Middle frontal gyrus (tissue), 1 donor: ENCODE measurements around the gene RNF149.
"Not testable (repeated sequence)": the region's sequence is repeated elsewhere in the genome, so short reads cannot be mapped to it uniquely, and the experiment has no call there.

Experiments
- DNase-seq: peaks from one replicate; pipeline ENCODE4 v3.0.0-alpha.2; 2015; ENCODE audit warnings: low spot score; ENCODE audit errors: extremely low spot score

The RNF149 gene

GRCh38 chr2:101308432-101309210 lies at the start of gene RNF149:
TSS of gene RNF149 (minus strand) at chr2:101308701. CDS start at chr2:101308588, 113 bp downstream.
- peak; percentile 87 for DNase-seq

DNA sequence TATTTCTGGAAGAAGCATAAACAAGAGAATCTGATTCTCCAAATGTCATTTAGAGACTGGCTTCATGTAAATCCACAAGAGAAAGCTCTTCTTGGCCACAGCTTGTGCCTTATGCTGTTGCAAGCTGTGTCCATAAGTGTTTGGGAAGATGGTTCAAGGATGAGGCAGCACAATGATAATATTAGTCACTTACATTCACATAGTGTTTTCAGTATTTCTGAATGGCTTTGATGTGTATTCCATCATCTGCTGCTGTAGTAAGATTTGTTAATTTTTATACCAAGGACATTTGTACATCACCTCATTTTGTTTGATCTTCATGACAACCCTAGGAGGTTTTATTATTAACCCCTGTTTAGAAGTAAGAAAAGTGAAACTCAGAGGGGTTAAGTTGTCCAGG lies 48.9 kb upstream of the RNF149 start:
- no peak for DNase-seq

DNA sequence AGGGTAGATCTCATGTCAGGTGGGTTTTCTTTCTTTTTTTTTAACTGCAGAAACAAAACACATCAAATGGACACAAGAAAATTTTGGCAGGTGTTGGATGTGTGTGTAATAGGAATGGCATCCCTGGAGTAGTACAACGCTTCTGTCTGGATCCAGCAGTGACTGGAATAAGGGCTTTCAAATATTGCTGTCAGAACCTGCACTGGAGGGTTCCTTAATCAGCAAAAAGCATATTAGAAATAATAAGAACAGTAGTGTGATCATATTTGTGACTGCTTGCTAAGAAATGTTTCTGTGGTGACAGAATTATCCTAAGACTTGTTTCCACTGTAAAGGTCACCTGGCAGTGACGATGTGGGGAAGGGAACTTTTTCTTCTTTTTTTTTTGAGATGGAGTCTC lies 48.0 kb upstream of the RNF149 start:
- DNase-seq: no peak

GRCh38 chr2:101356055-101356454 lies 47.6 kb upstream of the RNF149 start:
- no peak for DNase-seq

- DNase-seq: no peak
Observed at GRCh38 chr2:101355401-101356054, 47.0 kb upstream of the RNF149 start.

- no peak for DNase-seq
Observed at GRCh38 chr2:101354420-101355311, 46.2 kb upstream of the RNF149 start.

- not testable (repeated sequence) for DNase-seq
Observed at GRCh38 chr2:101352631-101353030, 44.1 kb upstream of the RNF149 start.

DNA sequence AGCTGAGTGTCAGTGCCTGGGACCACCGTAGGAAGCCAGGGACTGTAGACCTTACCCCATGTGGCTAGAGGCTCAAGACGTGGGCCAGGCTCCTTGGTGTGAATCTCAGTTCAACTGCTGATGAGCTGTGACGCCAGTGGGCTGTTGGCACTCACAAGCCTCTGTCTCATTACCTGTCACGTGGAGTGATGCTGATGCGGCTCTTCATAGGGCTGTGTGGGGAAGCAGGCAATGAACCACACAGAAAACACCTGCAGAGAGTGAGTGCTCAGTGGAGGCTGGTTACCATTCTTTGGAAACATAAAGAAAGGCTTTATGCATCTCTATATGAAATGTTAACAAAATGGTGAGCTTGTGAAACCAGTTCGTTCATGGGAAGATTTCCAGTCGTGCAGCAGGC lies 42.7 kb upstream of the RNF149 start:
- no peak for DNase-seq

GRCh38 chr2:101349893-101350662 lies 41.6 kb upstream of the RNF149 start:
- no peak for DNase-seq

- DNase-seq: no peak
Observed at GRCh38 chr2:101348883-101349282, 40.4 kb upstream of the RNF149 start.

DNA sequence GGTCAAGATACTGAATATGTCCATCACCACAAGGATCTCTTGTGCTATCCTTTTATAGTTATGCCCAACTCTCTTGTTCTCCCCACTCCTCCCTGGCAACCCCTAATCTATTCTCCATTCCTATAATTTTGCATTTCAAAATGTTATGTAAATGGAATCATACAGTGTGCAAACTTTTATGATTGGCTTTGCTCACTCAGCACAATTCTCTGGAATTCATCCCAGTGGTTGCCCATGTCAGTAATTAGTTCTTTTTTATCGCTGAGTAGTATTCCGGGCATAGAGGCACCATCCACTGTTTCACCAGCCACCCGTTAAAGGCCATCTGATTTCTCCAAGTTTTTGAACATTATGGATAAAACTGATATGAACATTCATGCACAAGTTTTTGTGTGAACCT lies 38.4 kb upstream of the RNF149 start:
- DNase-seq: no peak

GRCh38 chr2:101344137-101344536 lies 35.6 kb upstream of the RNF149 start:
- DNase-seq: no peak

- DNase-seq: no peak
Observed at GRCh38 chr2:101342625-101343008, 34.1 kb upstream of the RNF149 start.

- DNase-seq: peak; percentile 71
Observed at GRCh38 chr2:101341901-101342624, 33.6 kb upstream of the RNF149 start.

DNA sequence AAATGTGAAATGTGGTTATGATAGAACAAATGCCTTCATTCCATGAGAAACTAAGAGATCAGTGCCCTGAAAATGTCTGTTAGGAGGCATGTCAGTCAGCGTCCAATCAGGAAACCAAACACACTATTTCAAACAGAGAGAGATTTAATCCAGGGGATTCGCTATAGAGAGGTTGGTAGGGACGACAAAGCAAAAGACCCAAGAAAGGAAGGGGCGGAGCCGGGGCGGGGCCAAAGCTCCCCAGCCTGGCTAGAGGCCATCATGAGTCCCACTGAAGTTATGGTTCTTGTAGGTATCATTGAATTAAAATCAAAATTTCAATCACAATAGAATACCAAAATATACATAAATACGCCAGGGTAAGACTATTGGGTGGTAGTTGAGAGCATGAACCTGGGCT lies 32.9 kb upstream of the RNF149 start:
- DNase-seq: no peak

GRCh38 chr2:101340141-101340551 lies 31.6 kb upstream of the RNF149 start:
- no peak for DNase-seq

GRCh38 chr2:101339266-101339880 lies 30.9 kb upstream of the RNF149 start:
- DNase-seq: no peak

GRCh38 chr2:101337877-101338276 lies 29.4 kb upstream of the RNF149 start:
- DNase-seq: no peak

GRCh38 chr2:101332885-101333766 lies 24.6 kb upstream of the RNF149 start:
- DNase-seq: no peak
